ENCODE data around the gene PIAS4.

The PIAS4 gene

GRCh38 chr19:3970313-3970807 is 37.2 kb upstream of the PIAS4 start:
- TF ChIP-seq GATA2 (IDR thresholded peaks at IDR 0.05; ENCODE audit: low read depth, low read length) (no peak), GATA3 (IDR thresholded peaks at IDR 0.05; ENCODE audit: low read depth, low read length) (no peak)

GRCh38 chr19:3970808-3971598 is 36.5 kb upstream of the PIAS4 start, which contains the start of gene DAPK3:
TSS of gene DAPK3 (minus strand) at chr19:3971099. CDS start at chr19:3969735, 1,364 bp downstream.
- no peak for TF ChIP-seq GATA2 (IDR thresholded peaks at IDR 0.05; ENCODE audit: low read depth, low read length)
- TF ChIP-seq GATA3 (IDR thresholded peaks at IDR 0.05; ENCODE audit: low read depth, low read length) = no peak

DNA sequence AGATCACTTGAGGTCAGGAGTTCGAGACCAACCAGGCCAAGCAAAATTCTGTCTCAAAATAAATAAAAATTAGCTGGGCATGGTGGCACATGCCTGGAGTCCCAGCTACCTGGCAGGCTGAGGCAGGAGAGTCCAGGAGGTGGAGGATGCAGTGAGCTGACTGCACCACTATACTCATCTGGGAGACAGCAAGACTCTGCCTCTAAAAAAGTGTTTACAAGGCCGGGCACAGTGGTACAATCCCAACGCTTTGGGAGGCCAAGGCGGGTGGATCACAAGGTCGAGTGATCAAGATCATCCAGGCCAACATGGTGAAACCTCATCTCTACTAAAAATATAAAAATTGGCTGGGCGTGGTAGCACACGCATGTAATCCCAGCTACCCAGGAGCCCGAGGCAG is 32.4 kb upstream of the PIAS4 start:
- TF ChIP-seq GATA2 (IDR thresholded peaks at IDR 0.05; ENCODE audit: low read depth, low read length) (no peak), GATA3 (IDR thresholded peaks at IDR 0.05; ENCODE audit: low read depth, low read length) (no peak)

- TF ChIP-seq GATA3 (IDR thresholded peaks at IDR 0.05; ENCODE audit: low read depth, low read length) (no peak), GATA2 (IDR thresholded peaks at IDR 0.05; ENCODE audit: low read depth, low read length) (no peak)
These were observed 31.9 kb upstream of the PIAS4 start for GRCh38 chr19:3975637-3976087.

DNA sequence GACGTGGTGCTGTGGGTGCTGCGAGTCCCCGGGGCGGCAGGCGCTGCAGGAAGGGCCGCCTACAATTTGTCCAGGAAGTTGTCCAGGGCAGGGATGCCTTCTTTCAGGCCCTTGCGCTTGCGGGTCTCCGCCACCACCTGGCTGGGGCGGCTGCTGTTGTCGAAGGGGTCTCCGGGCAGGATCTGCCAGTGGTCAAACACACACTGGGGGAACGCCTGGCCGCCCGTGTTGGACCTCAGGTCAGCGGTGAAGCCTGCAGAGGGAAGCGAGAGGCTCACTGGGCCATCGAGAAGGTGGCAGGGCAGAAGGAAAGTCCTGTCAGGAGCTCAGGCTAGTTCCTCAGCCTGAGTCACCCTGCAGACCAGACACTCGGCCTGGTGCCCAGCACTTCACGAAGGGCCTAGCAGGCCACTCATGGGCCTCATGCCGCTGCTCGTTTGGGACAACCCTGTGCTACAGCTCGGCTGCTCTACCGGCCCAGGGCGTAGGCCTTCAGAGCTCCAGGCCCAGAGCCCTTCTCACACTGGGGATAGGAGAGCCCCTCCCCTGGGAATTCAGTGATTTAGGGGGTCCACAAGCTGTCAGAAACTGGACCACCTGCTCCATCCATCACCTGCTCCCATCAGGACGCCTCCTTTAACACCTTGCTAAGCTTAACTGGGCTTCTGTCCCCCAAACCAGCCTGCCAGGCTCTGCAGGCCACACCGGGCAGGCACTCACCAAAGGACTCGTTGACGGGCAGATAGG is 30.9 kb upstream of the PIAS4 start:
- TF ChIP-seq GATA2 (IDR thresholded peaks at IDR 0.05; ENCODE audit: low read depth, low read length) (no peak), GATA3 (IDR thresholded peaks at IDR 0.05; ENCODE audit: low read depth, low read length) (no peak)

- TF ChIP-seq GATA3 (IDR thresholded peaks at IDR 0.05; ENCODE audit: low read depth, low read length) (no peak), GATA2 (IDR thresholded peaks at IDR 0.05; ENCODE audit: low read depth, low read length) (no peak)
These were observed 30.0 kb upstream of the PIAS4 start for GRCh38 chr19:3977242-3978143.

GRCh38 chr19:3978145-3978544 is 29.4 kb upstream of the PIAS4 start:
- TF ChIP-seq GATA3 (IDR thresholded peaks at IDR 0.05; ENCODE audit: low read depth, low read length) = no peak
- no peak for TF ChIP-seq GATA2 (IDR thresholded peaks at IDR 0.05; ENCODE audit: low read depth, low read length)

- TF ChIP-seq GATA3 (IDR thresholded peaks at IDR 0.05; ENCODE audit: low read depth, low read length) = no peak
These were observed 28.3 kb upstream of the PIAS4 start for GRCh38 chr19:3979289-3979673.

GRCh38 chr19:3979674-3980352 is 27.7 kb upstream of the PIAS4 start:
- TF ChIP-seq GATA3 (IDR thresholded peaks at IDR 0.05; ENCODE audit: low read depth, low read length) (no peak), GATA2 (IDR thresholded peaks at IDR 0.05; ENCODE audit: low read depth, low read length) (no peak)

GRCh38 chr19:3980353-3981251 is 26.9 kb upstream of the PIAS4 start:
- TF ChIP-seq GATA2 (IDR thresholded peaks at IDR 0.05; ENCODE audit: low read depth, low read length) = no peak
- TF ChIP-seq GATA3 (IDR thresholded peaks at IDR 0.05; ENCODE audit: low read depth, low read length) = no peak

DNA sequence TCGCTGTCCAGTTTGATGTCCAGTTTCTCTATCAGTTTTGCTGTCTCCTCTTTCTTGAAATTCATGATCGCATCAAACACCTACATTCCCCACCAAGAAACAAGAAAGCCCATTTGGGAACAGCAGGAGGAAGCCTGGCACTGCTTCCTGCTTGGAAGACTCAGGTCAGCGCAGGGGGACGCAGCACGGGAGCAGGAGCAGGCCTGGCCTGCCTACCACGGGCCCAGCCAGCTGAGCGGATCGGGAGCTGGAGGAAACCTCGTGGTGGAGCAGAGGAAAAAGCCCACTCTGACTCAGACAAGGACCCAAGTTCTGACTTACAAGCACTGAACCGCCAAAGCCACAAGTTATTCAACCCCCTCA is 26.2 kb upstream of the PIAS4 start:
- no peak for TF ChIP-seq GATA2 (IDR thresholded peaks at IDR 0.05; ENCODE audit: low read depth, low read length)
- no peak for TF ChIP-seq GATA3 (IDR thresholded peaks at IDR 0.05; ENCODE audit: low read depth, low read length)
